Activated T-helper 17 cell treated with anti-CD3 and anti-CD28 coated beads, Interleukin-2, amount 50 U/mL, for 72 hours (primary cell): ENCODE measurements around the gene PRND. TPM values are rescaled to one million over a fixed set of nuclear protein-coding genes. Genes with fewer than 3 reads are reported as not detected.
A peak's percentile ranks its signal among the peaks of the same experiment; 100 is the strongest.
"Not testable (repeated sequence)": the region's sequence is repeated elsewhere in the genome, so short reads cannot be mapped to it uniquely, and the experiment has no call there.

ENCODE experiments used
- ATAC-seq: fragments of 150-1000 bp; cut with Tn5 transposase; replicated peaks from 2 replicates; pipeline ENCODE4 v1.10.0; 2021; ENCODE audit warnings: mild to moderate bottlenecking, moderate library complexity
- H3K27ac Mint-ChIP-seq: one replicate; pipeline ENCODE4 v1.8.0; 2022; ENCODE audit warnings: mixed read lengths
- H3K27me3 Mint-ChIP-seq: one replicate; pipeline ENCODE4 v1.8.0; 2022; ENCODE audit warnings: mixed read lengths
- H3K36me3 Mint-ChIP-seq: one replicate; pipeline ENCODE4 v1.8.0; 2022; ENCODE audit warnings: low read depth, mild to moderate bottlenecking, mixed read lengths
- H3K4me1 Mint-ChIP-seq: one replicate; pipeline ENCODE4 v1.8.0; 2022; ENCODE audit warnings: mixed read lengths
- H3K4me3 Mint-ChIP-seq: one replicate; pipeline ENCODE4 v1.8.0; 2022; ENCODE audit warnings: mild to moderate bottlenecking, mixed read lengths
- H3K9me3 Mint-ChIP-seq: one replicate; pipeline ENCODE4 v1.8.0; 2022; ENCODE audit warnings: mixed read lengths
- total RNA-seq, 2 donors: library from RNA; stranded (reverse); gene quantifications; one replicate each; pipeline ENCODE4 v1.2.3, GENCODE V29; 2022

PRND gene
- total RNA-seq, 2 donors from 2014 or later, result not detected

DNA sequence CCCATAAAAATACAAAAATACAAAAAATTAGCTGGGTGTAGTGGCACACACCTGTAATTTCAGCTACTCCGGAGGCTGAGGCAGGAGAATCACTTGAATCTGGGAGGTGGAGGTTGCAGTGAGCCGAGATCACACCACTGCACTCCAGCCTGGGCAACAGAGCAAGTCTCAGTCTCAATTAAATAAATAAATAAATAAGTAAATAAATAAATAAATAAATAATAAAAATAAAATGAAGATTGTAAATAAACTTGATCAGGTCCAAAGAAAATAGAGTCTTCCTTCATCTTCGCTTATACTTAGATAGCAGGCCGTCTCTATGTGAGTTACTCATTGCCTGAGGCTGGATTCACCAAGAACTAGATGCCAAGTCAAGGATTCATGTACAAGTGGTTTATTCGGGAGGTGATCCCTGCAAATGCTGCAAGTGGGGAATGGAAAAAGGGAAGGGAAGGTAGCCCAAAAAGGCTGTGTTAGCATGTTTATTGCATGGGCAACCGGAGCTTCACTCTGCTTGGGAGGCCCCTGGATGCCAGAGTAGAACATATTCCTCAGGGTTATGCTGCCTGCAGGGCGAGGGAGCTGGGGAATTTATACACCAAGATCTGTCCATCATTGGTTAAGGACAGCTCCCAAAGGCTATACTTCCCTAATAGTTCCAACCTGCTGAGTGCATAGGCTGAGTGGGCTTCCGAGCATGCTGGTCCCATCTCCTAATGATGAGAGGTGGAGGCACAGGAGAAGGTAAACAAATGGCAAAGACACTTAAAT is 16.3 kb downstream of the PRND start:
- H3K36me3 Mint-ChIP-seq, result no peaks in the 10 kb centered on the region
- no peaks in the 10 kb centered on the region for H3K9me3 Mint-ChIP-seq
- no peak for ATAC-seq
- H3K27ac Mint-ChIP-seq, result no peak overlapping the region
- peaks cover 10% of the 10 kb centered on the region for H3K27me3 Mint-ChIP-seq
- H3K4me1 Mint-ChIP-seq, result no peaks in the 10 kb centered on the region
- H3K4me3 Mint-ChIP-seq, result no peak overlapping the region

DNA sequence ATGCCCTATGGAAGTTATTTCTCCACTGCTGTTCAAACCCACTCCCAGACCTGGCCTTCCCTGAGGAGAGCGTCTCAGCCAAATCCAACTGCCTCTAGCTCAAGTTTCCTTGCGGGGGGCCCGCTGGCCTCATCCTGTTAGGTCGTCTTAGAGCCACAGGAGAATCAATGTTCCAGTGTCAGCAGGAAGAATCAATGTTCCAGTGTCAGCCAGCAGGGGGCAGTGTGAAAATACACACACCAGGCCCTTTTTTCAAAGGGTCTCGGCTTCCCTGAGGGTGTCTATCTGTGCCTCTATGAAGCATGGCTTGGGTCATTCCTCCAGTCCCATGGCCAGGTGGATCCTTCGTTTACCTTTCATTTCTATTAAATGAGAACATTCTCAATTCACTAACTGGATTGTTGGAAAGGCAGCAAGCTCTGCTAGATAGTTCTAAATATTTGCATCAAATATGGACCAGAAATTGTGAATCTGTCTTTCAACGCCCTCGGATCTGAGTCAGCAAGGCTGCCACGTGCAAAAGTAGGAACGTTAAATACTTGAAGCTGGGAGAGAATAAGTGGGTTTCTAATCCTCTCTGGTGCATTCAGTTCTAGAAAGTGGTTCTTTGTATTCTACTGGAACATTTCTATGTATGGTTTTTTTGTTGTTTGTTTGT is 19.2 kb downstream of the PRND start:
- peak; percentile 21 for ATAC-seq
- H3K4me1 Mint-ChIP-seq, result no peaks in the 10 kb centered on the region
- no peaks in the 10 kb centered on the region for H3K9me3 Mint-ChIP-seq
- H3K27me3 Mint-ChIP-seq, result peaks cover 4% of the 10 kb centered on the region
- no peaks in the 10 kb centered on the region for H3K36me3 Mint-ChIP-seq
- no peak overlapping the region for H3K4me3 Mint-ChIP-seq
- H3K27ac Mint-ChIP-seq, result no peak overlapping the region

DNA sequence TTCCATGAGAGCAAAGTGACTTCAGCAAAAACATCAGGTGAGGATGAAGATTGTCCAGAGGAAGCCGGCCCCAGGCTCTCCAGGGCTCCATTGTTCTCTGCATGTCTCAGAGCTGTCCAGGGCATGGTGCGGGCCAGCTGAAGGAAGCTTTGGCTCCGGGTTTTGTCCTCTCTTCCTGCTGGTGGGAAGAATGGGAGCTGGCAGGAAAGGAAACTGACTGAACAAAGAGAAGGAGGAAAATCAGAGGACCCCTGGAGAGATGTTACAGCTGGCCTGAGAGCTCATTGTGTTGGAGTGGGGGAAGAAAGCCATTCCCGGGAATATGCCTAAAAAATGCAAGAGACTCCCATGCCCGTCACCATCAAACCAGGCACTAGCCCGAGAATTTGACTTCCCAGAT is 27.1 kb downstream of the PRND start:
- Mint-ChIP-seq H3K27me3 (no peaks in the 10 kb centered on the region), H3K4me1 (no peaks in the 10 kb centered on the region), H3K36me3 (no peaks in the 10 kb centered on the region), H3K9me3 (no peaks in the 10 kb centered on the region), H3K27ac (no peak overlapping the region), H3K4me3 (no peak overlapping the region)
- no peak for ATAC-seq

DNA sequence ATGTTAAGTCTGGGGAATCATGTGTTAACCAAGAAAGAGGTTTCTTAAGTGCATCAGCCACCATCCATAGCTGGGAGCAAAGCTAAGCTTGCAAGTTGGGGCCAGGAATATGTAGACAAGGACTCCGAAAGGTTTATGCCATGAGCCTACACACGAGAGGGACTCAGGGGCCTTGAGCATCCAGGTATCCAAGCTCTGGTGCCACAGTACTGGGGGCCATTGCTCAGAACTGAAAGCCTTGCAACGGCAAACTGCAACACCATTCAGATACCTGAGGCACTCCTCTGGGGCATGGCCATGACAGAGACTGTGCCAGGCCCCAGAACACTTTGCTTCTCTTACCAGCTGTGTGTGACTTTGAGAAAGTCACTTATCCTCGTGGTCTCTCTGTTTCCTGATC is 27.6 kb downstream of the PRND start:
- H3K27me3 Mint-ChIP-seq, result no peaks in the 10 kb centered on the region
- no peaks in the 10 kb centered on the region for H3K9me3 Mint-ChIP-seq
- ATAC-seq, result no peak
- H3K4me3 Mint-ChIP-seq, result no peak overlapping the region
- H3K36me3 Mint-ChIP-seq, result no peaks in the 10 kb centered on the region
- H3K4me1 Mint-ChIP-seq, result no peaks in the 10 kb centered on the region
- H3K27ac Mint-ChIP-seq, result no peak overlapping the region

DNA sequence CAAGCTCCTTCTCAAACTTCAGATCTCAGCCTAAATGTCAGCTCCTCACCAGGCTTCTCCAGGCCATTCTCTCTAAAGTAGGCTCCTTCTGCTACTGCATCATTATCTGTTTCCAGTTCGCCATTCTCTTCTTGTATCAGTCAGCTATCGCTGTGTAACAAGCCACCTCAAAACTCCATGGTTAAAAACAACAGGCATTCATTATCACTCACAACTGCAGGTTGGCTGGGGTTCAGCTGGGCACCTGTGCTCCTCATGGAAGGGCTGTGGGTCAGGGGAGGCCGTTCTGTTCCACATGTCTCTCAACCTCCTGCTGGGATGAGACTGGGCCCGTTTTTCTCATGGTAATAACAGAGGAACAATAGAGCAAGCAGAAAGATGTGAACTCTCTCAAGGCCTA is 28.7 kb downstream of the PRND start:
- H3K36me3 Mint-ChIP-seq, result no peaks in the 10 kb centered on the region
- H3K4me1 Mint-ChIP-seq, result no peaks in the 10 kb centered on the region
- no peak overlapping the region for H3K27ac Mint-ChIP-seq
- no peaks in the 10 kb centered on the region for H3K27me3 Mint-ChIP-seq
- no peaks in the 10 kb centered on the region for H3K9me3 Mint-ChIP-seq
- ATAC-seq, result no peak
- no peak overlapping the region for H3K4me3 Mint-ChIP-seq

DNA sequence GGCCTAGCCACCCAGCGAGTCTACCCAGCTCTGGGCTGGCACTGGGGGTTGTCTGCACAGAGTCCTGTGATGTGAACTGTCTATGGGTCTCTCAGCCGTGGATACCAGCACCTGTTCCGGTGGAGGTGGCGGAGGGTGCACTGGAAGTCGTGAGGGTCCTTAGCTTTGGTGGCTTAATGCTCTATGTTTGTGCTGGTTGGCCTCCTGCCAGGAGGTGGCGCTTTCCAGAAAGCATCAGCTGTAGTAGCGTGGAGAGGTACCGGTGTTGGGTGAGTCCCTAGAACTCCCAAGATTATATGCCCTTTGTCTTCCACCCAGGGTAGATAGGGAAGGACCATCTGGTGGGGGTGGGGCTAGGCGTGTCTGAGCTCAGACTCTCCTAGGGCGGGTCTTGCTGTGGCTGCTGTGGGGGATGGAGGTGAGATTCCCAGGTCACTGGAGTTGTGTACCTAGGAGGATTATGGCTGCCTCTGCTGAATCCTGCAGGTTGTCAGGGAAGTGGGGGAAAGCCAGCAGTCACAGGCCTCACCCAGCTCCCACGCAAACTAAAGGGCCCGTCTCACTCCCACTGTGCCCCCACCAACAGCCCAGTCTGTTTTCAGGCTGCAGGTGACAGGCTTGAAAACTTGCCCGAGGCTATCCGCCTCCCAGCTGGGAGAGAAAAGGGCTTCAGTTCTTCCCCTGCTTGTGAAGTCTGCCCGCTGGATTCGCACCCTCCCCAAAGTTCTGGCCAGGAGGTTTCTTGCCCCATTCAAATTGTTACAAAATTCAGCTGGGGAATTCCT is 37.6 kb downstream of the PRND start:
- H3K36me3 Mint-ChIP-seq, ATAC-seq, H3K4me3 Mint-ChIP-seq, H3K27ac Mint-ChIP-seq, H3K9me3 Mint-ChIP-seq, H3K4me1 Mint-ChIP-seq, H3K27me3 Mint-ChIP-seq: not testable (repeated sequence)

DNA sequence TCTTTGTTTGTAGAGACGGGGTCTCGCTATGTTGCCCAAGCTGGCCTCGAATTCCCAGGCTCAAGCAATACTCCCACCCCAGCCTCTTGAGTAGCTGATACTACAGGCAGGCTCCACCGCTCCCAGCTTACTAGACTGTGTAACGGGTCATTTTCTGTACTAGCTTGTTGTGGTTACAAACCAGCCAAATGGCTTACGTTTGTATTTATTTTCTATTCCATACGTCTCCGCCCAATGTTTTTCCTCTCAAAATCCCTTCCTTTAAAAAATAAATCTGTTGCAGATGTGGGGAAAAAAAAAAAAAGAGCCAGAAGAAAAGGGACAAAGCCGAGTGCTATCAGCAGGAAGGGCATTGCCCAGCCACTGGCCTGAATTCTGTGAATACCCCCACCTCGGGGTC is 41.6 kb downstream of the PRND start:
- ATAC-seq, result no peak
- no peaks in the 10 kb centered on the region for H3K9me3 Mint-ChIP-seq
- H3K36me3 Mint-ChIP-seq, result no peaks in the 10 kb centered on the region
- H3K27ac Mint-ChIP-seq, result no peak overlapping the region
- no peak overlapping the region for H3K4me3 Mint-ChIP-seq
- H3K27me3 Mint-ChIP-seq, result no peaks in the 10 kb centered on the region
- no peaks in the 10 kb centered on the region for H3K4me1 Mint-ChIP-seq

DNA sequence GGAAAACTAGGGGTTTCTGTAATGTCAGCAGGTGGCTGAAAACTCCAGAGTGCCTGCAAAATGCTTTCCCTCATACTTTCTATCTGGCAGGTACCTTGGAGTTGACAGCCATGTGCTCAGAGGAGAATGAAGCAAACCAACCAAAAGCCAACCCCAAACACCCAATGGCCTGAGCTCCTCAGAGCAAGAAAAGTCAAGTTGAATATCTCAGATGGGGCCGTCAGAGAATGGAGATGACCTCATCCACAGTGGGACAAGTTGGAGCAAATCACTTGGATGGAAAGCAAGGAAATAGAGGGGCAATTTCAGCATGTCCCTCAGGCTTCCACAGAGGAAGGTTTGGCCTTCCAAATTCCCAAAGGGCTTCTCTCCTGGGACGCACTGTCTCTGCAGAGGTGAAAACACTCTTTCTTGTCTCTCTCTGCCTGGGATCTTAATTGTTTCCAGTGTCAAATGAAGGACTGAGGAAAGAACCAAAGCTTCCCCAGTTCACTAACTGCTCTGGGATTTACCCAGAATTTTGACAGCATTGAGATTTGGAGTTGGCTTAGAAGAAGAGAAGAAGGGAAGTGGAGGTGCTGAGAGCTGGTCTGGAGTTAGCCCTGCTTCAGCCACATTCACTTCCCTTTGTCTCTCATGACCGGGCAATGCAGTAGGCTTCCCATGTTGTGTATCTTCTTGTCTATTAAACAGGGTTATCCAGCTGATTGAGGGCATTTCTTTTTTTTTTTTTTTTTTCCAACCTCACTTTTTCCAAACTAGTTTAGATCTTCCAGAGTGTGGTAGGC is 42.2 kb downstream of the PRND start:
- H3K4me1 Mint-ChIP-seq, result no peaks in the 10 kb centered on the region
- no peaks in the 10 kb centered on the region for H3K9me3 Mint-ChIP-seq
- H3K4me3 Mint-ChIP-seq, result no peak overlapping the region
- no peak for ATAC-seq
- no peaks in the 10 kb centered on the region for H3K27me3 Mint-ChIP-seq
- no peak overlapping the region for H3K27ac Mint-ChIP-seq
- no peaks in the 10 kb centered on the region for H3K36me3 Mint-ChIP-seq

DNA sequence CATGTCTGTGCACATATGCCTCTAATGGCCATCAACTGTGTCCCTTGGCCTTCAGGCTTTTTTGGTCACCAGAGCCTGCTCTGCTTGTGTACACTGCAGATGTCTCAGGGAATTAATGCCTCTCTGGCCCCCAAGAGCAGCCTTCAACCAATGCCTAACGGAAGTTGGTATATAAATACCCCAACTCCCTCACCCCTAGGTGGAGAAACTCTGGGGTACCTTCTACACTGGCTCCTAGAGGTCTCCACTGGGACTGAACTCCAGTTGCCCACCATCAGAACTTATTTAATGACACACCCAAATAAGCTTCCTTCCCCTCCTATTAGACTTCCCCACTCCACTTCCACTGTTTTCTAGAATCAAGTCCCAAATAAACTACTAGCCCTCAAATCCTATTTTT is 43.1 kb downstream of the PRND start:
- Mint-ChIP-seq H3K4me3 (no peak overlapping the region), H3K27ac (no peak overlapping the region), H3K4me1 (no peaks in the 10 kb centered on the region), H3K9me3 (no peaks in the 10 kb centered on the region), H3K36me3 (no peaks in the 10 kb centered on the region), H3K27me3 (no peaks in the 10 kb centered on the region)
- ATAC-seq, result no peak

DNA sequence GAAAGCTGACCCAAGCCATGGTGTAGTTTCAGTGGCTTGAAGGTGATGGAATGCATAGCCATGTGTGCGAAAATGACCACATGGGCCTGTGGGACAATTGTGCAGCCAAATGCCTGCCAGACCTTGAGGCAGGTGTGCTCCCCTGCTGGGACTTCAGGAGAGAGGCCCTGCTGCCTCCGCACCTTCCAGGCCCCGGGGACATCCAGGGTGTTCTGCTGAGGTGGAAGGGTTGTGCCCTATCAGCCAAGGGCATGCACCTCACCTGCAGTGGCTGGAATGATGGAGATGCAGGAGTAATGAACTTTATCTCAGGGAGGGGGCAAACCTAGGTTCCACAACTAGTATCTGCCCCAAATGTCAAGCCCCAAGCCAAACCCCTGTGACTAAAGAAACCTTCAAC is 44.0 kb downstream of the PRND start:
- H3K36me3 Mint-ChIP-seq, result no peaks in the 10 kb centered on the region
- no peak overlapping the region for H3K4me3 Mint-ChIP-seq
- no peak for ATAC-seq
- no peaks in the 10 kb centered on the region for H3K4me1 Mint-ChIP-seq
- no peak overlapping the region for H3K27ac Mint-ChIP-seq
- H3K9me3 Mint-ChIP-seq, result peaks cover 2% of the 10 kb centered on the region
- no peaks in the 10 kb centered on the region for H3K27me3 Mint-ChIP-seq

DNA sequence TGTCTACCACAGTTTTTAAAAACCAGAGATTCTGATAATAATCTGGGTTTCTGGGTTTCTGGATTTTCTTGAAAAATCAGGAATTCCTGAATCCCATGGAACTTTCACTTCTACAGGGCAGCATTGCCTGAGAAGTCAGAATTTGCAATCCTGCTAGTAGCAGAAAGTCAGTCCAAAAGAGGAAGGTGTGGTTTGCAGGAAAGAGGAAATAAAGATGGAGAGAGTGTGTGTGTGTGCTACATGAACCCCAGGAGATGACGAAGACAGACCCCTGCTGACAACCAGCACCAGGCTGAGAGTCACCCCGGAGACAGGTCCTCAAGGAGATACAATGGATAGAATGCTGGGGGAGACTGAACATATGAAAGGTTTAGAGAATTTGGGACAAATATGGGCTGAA is 44.9 kb downstream of the PRND start:
- peaks cover 9% of the 10 kb centered on the region for H3K9me3 Mint-ChIP-seq
- no peaks in the 10 kb centered on the region for H3K27me3 Mint-ChIP-seq
- H3K4me3 Mint-ChIP-seq, result no peak overlapping the region
- no peak for ATAC-seq
- H3K27ac Mint-ChIP-seq, result no peak overlapping the region
- H3K4me1 Mint-ChIP-seq, result no peaks in the 10 kb centered on the region
- no peaks in the 10 kb centered on the region for H3K36me3 Mint-ChIP-seq

DNA sequence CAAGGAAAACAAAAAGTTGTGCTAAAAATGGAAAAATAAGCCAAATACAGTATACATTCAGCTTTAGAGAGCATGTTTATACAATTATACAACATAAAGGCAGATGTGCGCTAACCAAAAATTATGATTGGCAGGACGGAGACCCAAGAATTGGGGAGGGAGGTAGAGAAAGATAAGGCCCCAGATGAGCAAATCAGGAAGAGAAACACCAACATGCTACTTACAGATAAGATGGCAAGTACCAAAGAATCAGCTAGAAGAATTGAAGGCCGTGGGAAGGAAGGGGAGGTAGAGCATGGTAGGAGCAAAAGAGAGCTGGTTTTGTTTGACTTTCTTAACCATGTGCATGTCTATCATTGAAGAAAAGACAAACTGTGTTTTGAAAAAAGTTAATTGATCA is 45.4 kb downstream of the PRND start:
- Mint-ChIP-seq H3K36me3 (no peaks in the 10 kb centered on the region), H3K27ac (no peak overlapping the region), H3K9me3 (peaks cover 11% of the 10 kb centered on the region), H3K27me3 (no peaks in the 10 kb centered on the region), H3K4me3 (no peak overlapping the region), H3K4me1 (no peaks in the 10 kb centered on the region)
- no peak for ATAC-seq

DNA sequence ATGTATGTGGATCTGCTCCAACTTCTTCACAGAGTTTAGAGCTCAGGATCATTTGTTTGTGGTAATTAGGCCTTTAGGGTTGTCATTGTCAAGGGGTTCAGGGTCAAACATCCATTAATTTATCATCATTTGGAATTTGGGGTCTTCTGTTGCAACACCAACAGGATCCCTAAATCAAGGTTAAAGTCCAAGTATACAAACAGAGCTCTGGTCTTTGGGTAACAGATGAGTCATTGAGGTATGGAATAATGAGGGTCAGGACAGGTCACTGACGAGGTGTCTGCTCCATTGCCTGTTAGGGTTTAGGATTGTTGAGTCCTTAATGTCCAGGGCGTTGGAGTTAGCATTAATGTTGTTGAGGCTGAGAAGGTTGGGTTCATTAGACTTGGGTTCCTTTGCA is 47.6 kb downstream of the PRND start:
- H3K36me3 Mint-ChIP-seq, result no peaks in the 10 kb centered on the region

DNA sequence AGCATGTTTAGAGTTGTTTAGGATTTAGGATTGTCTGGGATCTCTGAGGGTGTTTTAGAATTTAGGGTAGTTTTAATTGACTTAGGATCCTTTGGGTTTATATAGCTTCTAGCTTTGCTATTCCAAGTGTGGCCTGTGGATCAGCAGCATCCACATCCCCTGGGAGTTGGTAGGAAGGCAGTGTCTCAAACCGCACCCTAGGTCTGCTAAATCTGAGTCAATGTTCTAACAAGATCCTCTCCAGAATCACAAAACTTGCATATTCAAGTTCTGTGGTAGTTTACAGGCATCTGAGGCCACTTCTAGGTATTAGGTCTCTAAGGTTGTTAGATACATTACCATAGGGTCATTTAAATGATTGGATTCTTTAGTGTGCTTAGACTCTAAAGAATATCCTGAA is 48.3 kb downstream of the PRND start:
- H3K27me3 Mint-ChIP-seq, result no peaks in the 10 kb centered on the region
- no peak for ATAC-seq
- no peak overlapping the region for H3K27ac Mint-ChIP-seq
- no peaks in the 10 kb centered on the region for H3K36me3 Mint-ChIP-seq
- peaks cover 17% of the 10 kb centered on the region for H3K9me3 Mint-ChIP-seq
- H3K4me1 Mint-ChIP-seq, result no peaks in the 10 kb centered on the region
- no peak overlapping the region for H3K4me3 Mint-ChIP-seq

More for the DNA sequence above, 47.6 kb downstream of the PRND start:
- H3K4me1 Mint-ChIP-seq, result no peaks in the 10 kb centered on the region
- H3K27me3 Mint-ChIP-seq, result no peaks in the 10 kb centered on the region
- ATAC-seq, result no peak
- no peak overlapping the region for H3K4me3 Mint-ChIP-seq
- no peak overlapping the region for H3K27ac Mint-ChIP-seq
- peaks cover 17% of the 10 kb centered on the region for H3K9me3 Mint-ChIP-seq
